Body of pancreas (tissue), 4 donors: ENCODE results near the gene PEX14.

Experiments used
- CTCF ChIP-seq, 7 experiments: fragments of 450-650 bp in 4 of 7; fragments of 200-600 bp in 3 of 7; sonication (generic) in 3 of 7; IDR thresholded peaks; one replicate each; pipeline ENCODE4 v1.5.1; 2016 to 2019; ENCODE audit warnings: antibody characterized with exemption in 7 of 7
- POLR2A ChIP-seq, 3 donors: fragments of 450-650 bp; IDR thresholded peaks; one replicate each; pipeline ENCODE4 v1.6.1; 2016; ENCODE audit warnings: antibody characterized with exemption in 3 of 3, mild to moderate bottlenecking in 2 of 3

DNA sequence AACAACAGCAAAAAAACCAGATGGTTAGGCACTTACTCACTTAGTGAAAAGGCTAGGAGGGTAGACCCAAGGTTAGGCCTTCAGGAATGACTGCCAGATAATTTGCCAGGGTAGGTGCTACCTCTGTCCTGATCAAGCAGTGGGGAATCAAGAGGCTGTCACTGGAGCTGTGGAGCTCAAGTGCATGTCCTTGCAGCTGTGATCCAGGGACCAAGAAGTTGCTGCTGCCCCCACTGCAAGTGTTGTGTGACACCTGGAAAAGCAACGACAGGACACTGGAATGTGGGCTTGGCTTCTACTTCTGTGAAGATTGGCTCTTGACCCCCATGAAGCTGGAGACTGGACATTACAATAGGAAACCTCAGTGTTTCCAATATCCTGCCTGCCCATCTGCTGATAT, 72.1 kb downstream of the PEX14 start:
- TF ChIP-seq CTCF (IDR thresholded peaks at IDR 0.05) = no peak
- no peak for TF ChIP-seq POLR2A (IDR thresholded peaks at IDR 0.05)
